Cardiac fibroblast (primary cell): ENCODE measurements around the gene SLC22A31.
A peak's percentile ranks its signal among the peaks of the same experiment; 100 is the strongest.

Experiments
- DNase-seq, 2 donors: peaks; one replicate each; pipeline versions ENCODE4 v3.0.0 to v3.0.0-alpha.2; 2010; ENCODE audit warnings: low read depth in 2 of 2
- H3K4me3 ChIP-seq, 2 donors: replicated peaks in 1 of 2; 1 replicate in 1 of 2; 2 replicates in 1 of 2; pipeline ENCODE4 v1.5.1; 2011; ENCODE audit warnings: low read depth in 2 of 2, low read length in 2 of 2, mild to moderate bottlenecking in 2 of 2, moderate library complexity in 1 of 2
- CTCF ChIP-seq: IDR thresholded peaks from one replicate; pipeline ENCODE4 v1.5.1; 2011; ENCODE audit warnings: low read depth, mild to moderate bottlenecking, low read length, inconsistent platforms

The SLC22A31 gene

GRCh38 chr16:89197033-89197632 is 3.2 kb downstream of the SLC22A31 start:
- no peak for TF ChIP-seq CTCF
- DNase-seq = no peak

GRCh38 chr16:89195521-89196171 is 4.7 kb downstream of the SLC22A31 start:
- DNase-seq = no peak
- H3K4me3 ChIP-seq = no peak overlapping the region
- TF ChIP-seq CTCF = no peak

More at GRCh38 chr16:89197033-89197632, 3.2 kb downstream of the SLC22A31 start:
- H3K4me3 ChIP-seq = no peak overlapping the region

- TF ChIP-seq CTCF = no peak
- H3K4me3 ChIP-seq = no peak overlapping the region
- DNase-seq = no peak
Measured at GRCh38 chr16:89194340-89195311, 5.7 kb downstream of the SLC22A31 start.

- DNase-seq = no peak
- peak overlapping the region in 1 of 2 donors; percentile 28 for H3K4me3 ChIP-seq
- TF ChIP-seq CTCF = no peak
Measured at GRCh38 chr16:89193576-89194293, 6.6 kb downstream of the SLC22A31 start.

- H3K4me3 ChIP-seq = peak overlapping the region; percentile 14 to 28
- peak in 1 of 2 donors; percentile 97 for DNase-seq
- no peak for TF ChIP-seq CTCF
Measured at GRCh38 chr16:89192956-89193575, 7.3 kb downstream of the SLC22A31 start.

- peak; percentile 97 to 99 for DNase-seq
- H3K4me3 ChIP-seq = peak overlapping the region; percentile 33 to 59
Measured at GRCh38 chr16:89192186-89192955, 8.0 kb downstream of the SLC22A31 start.
